SJSA1 (cell line): ENCODE measurements around the gene FBRSL1. TPM values are rescaled to one million over a fixed set of nuclear protein-coding genes. Genes with fewer than 3 reads are reported as not detected.

Experiments used
- DNase-seq, 2 experiments: peaks; one replicate each; pipeline ENCODE4 v3.0.0-alpha.2; 2015 to 2020; ENCODE audit warnings: low spot score in 2 of 2, low read depth in 1 of 2
- H3K27ac ChIP-seq: fragments of 250-450 bp; sonication (Bioruptor Pico); 2 replicates; pipeline ENCODE4 v1.5.1; 2020; ENCODE audit warnings: mild to moderate bottlenecking, moderate library complexity
- H3K27me3 ChIP-seq: fragments of 250-450 bp; sonication (Bioruptor Pico); replicated peaks from 2 replicates; pipeline ENCODE4 v1.5.1; 2020; ENCODE audit warnings: mild to moderate bottlenecking, moderate library complexity
- H3K36me3 ChIP-seq: fragments of 250-450 bp; sonication (Bioruptor Pico); 2 replicates; pipeline ENCODE4 v1.5.1; 2020; ENCODE audit warnings: mild to moderate bottlenecking
- H3K4me1 ChIP-seq: fragments of 250-450 bp; sonication (Bioruptor Pico); replicated peaks from 2 replicates; pipeline ENCODE4 v1.6.1; 2021; ENCODE audit warnings: mild to moderate bottlenecking
- H3K4me3 ChIP-seq: fragments of 250-450 bp; sonication (Bioruptor Pico); 2 replicates; pipeline ENCODE4 v1.5.1; 2020; ENCODE audit warnings: mild to moderate bottlenecking
- H3K9me3 ChIP-seq: fragments of 250-450 bp; sonication (Bioruptor Pico); replicated peaks from 2 replicates; pipeline ENCODE4 v1.5.1; 2020; ENCODE audit warnings: mild to moderate bottlenecking
- total RNA-seq: library from RNA; depleted of rRNA; stranded (reverse); fragments of >200 nt; shearing (Covaris generic); gene quantifications from 2 replicates; pipeline ENCODE4 v1.2.3, GENCODE V29; 2014

The FBRSL1 gene
- total RNA-seq, 1 experiment from 2014 or later = 2.8 TPM

DNA sequence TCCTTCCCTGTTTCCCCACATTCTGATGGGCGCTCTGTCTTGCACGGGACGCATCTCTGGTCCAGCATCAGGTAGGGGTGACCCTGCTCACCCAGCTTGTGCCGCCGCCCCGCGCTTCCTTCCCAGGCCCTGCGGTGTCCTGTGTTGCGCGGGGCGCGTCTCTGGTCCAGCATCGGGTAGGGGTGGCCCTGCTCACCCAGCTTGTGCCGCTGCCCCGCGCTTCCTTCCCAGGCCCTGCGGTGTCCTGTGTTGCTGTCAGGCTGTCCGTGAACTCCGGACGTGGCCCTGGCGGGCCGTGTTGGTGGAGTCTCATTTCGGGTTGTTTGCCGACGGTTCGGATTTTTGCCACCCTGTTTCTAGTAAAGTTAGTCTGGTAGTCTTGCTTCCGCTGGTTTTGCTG, 6.8 kb downstream of the FBRSL1 start:
- H3K9me3 ChIP-seq = no peaks in the 10 kb centered on the region
- H3K27me3 ChIP-seq = no peaks in the 10 kb centered on the region
- no peak for DNase-seq
- H3K27ac ChIP-seq = no peak overlapping the region
- no peaks in the 10 kb centered on the region for H3K36me3 ChIP-seq
- H3K4me1 ChIP-seq = peaks cover 1% of the 10 kb centered on the region; the same call in 1 of the 2 replicates
- no peak overlapping the region for H3K4me3 ChIP-seq

DNA sequence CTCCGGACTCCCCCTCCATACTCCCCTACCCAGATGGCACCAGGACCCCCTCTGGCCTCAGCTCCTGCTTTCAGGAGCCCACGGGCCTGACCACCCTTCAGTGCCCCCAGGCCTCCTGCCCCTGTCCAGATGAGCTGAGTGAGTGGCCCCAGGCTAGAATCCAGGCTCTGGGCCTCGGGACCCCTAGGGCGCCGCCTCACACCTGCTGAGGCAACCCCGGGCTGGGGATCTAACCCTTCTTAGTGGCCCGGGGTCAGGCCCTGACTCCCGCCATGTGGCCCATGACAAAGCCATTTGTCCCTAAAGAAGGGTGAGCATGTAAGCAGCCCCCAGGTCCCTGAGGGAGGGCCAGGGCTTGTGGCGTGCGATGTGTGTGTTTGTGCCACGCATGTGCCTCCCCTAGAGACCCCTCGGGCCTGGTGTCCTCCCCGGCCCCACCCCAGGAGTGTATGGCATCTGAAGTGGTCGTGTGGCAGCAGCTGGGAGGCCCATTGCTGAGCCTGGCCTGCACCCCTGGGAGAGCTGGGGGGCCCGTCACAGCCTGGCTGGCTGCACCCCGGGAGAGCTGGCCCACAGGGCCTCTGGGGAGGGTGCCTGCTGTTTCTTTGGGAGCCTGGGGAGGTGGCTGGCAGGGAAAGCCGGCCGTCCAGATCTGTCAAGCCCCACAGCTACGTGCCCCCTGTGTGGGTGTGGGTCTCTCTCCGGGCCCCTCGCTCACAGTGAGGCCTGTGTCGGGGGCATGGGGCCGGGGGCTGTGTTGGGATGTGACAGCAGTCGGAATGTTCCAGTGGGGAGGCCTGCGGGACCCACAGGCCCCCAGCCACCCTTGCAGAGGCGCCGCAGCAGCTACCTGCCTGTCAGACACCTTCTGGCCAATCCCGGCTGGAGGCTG, 7.8 kb downstream of the FBRSL1 start:
- H3K4me3 ChIP-seq = no peak overlapping the region
- no peak for DNase-seq
- no peaks in the 10 kb centered on the region for H3K9me3 ChIP-seq
- no peak overlapping the region for H3K27ac ChIP-seq
- no peaks in the 10 kb centered on the region for H3K4me1 ChIP-seq
- H3K27me3 ChIP-seq = no peaks in the 10 kb centered on the region
- H3K36me3 ChIP-seq = no peaks in the 10 kb centered on the region

DNA sequence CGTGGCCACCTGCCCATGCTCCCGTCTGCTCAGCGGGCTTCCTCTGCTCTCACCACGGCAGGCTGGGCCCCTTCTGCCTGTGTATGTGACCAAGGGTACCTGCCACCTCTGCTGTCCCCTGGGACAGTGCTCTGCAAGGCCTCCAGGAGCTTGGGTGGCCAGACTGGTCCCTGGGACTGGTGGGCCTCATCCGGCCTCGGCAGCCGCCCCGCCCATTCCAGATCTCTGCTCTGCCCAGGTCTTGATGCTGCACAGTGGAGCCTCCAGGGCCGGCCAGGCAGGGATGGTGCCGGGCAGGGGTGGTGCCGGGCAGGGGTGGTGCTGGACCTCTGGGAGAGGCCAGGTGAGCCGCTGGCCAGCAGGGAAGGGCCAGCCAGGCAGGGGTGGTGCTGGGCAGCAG, 9.0 kb downstream of the FBRSL1 start:
- H3K4me3 ChIP-seq = no peak overlapping the region
- H3K27ac ChIP-seq = no peak overlapping the region
- no peak for DNase-seq
- no peaks in the 10 kb centered on the region for H3K27me3 ChIP-seq
- no peaks in the 10 kb centered on the region for H3K4me1 ChIP-seq
- H3K36me3 ChIP-seq = no peaks in the 10 kb centered on the region
- no peaks in the 10 kb centered on the region for H3K9me3 ChIP-seq

DNA sequence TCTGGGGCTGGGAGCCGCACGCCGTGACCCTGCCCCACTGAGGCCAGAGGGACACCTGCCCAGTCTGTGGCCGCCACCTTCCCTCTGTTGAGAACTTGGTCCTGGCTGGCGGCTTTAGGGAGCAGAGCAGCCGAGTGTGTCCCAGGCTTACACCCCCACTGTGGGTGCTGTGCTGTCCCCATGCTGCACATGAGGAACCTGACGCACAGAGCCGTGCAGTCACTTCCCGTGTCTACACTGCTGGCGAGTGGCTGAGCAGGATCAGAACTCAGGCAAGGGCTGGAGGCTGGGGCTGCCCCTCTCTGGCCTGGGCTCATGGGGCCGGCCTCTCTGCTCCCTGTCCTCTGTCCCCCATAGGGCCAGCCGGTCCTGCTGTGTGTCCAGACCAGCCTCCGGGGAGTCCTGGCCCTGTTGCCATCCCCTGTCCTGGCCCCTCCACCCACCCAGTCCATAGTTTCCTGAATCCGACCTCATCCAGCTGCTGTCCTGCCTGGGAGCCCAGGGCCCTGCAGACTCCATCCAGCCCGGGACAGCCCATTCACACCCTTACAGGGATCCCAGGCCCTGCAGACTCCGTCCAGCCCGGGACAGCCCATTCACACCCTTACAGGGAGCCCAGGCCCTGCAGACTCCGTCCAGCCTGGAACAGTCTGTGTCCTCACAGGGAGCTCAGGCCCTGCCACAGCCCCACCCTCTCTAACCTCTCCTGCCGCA, 10.3 kb downstream of the FBRSL1 start:
- H3K36me3 ChIP-seq = no peaks in the 10 kb centered on the region
- no peaks in the 10 kb centered on the region for H3K4me1 ChIP-seq
- H3K27ac ChIP-seq = no peak overlapping the region
- no peaks in the 10 kb centered on the region for H3K9me3 ChIP-seq
- H3K4me3 ChIP-seq = no peak overlapping the region
- no peak for DNase-seq
- H3K27me3 ChIP-seq = no peaks in the 10 kb centered on the region

DNA sequence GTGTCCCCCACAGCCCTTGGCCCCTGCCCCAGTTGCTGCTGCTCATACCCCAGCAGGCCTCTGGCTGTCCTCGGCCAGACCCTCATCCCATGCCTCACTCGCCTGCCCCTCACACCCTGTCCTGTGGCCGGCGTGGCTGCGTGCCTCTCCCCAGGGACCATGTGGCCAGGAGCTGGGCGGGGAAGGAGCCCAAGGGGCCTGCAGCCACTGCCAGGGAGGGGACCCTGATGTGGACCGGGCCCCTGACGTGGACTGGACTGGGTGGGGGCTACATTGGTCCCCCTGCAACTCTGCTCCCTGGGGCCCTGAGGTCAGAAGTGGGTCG, 10.9 kb downstream of the FBRSL1 start:
- Histone ChIP-seq H3K4me1 (no peaks in the 10 kb centered on the region), H3K9me3 (no peaks in the 10 kb centered on the region), H3K27me3 (no peaks in the 10 kb centered on the region), H3K36me3 (no peaks in the 10 kb centered on the region), H3K4me3 (no peak overlapping the region), H3K27ac (no peak overlapping the region)
- DNase-seq = no peak

DNA sequence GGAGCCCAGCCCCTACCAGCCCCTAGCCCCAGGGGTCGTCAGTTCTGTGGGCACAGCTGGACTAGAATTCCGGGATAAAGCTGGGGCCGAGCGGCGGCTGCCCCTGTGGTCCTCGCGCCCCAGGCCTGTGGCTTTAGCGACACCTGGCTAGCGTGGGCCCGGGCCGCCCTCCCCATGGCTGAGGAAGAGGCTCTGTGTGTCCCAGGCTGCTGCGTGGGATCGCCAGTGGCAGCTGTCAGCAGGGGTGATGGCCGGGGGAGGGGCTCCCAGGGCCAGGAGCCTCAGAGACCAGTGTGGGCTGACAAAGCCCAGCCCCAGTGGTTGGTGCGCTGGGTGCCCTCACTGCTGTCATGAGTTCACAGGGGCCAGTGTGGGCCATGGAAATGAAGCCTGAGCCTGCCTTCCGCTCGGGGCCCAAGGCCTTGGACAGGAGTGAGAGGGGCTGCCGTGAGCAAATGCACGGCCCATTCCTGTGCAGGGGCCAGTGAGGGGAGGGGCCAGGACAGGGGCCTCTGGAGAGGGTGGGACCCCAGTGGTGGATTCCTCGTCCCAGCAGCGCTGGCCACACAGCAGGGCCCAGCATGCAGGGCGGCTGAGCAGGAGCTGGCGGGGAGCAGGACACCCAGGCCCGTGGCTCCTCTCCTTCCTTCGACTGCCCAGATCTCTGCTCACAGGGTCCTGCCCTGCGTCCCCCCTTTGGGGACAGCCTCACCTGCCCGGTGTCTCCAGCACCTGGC, 11.4 kb downstream of the FBRSL1 start:
- no peak overlapping the region for H3K27ac ChIP-seq
- no peaks in the 10 kb centered on the region for H3K27me3 ChIP-seq
- H3K9me3 ChIP-seq = no peaks in the 10 kb centered on the region
- H3K4me1 ChIP-seq = no peaks in the 10 kb centered on the region; the same call in 1 of the 2 replicates
- H3K36me3 ChIP-seq = no peaks in the 10 kb centered on the region
- H3K4me3 ChIP-seq = no peak overlapping the region
- no peak for DNase-seq

DNA sequence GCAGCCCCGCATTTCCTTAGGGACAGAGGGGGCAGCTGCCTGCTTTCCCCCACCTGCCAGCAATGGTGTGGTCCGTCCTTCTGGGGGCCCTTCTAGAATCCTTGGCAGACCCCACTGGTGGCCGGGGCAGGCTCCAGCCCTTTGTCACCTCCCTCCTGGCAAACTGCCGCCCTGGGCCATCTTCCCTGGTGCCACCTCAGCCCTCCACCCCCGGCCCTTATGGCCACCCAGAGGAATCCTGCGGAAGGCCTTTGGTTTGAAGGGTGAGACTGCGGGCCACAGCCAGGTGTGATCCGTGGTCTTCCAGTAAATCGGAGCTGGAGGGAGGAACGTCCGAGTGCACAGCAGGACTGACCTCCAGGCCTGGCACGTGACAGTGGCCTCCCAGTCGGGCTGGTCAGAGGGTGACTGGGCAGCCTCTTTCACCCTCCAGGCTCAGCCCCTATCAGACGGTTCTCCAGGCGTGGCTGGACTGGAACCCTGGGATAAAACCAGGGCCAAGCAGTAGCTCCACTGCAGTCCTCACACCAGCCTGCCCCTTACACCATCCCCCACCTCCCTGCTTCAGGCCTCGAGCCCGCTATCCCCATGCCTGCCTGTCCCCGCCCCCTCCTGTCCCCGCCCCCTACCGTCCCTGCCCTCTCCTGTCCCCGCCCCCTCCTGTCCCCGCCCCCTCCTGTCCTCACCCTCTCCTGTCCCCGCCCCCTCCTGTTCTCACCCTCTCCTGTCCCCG, 12.4 kb downstream of the FBRSL1 start:
- Histone ChIP-seq H3K27ac (no peak overlapping the region), H3K36me3 (no peaks in the 10 kb centered on the region), H3K9me3 (no peaks in the 10 kb centered on the region), H3K4me1 (no peaks in the 10 kb centered on the region; the same call in 1 of the 2 replicates), H3K4me3 (no peak overlapping the region), H3K27me3 (no peaks in the 10 kb centered on the region)
- no peak for DNase-seq

DNA sequence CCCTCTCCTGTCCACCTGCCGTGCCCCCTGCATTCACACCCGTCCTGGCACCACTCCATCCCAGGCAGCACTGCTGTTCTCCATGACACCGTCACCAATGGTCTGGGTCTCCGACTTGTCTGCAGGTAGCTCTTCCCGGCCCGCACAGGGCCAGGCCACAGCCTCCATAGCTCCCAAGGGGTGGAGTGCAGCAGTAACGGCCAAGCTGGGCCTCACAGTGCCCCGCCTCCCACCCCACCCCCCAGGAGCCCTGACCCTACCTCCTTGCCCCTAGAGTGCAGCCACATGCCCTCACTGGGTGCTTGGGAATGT, 12.9 kb downstream of the FBRSL1 start:
- no peak overlapping the region for H3K4me3 ChIP-seq
- no peak for DNase-seq
- H3K9me3 ChIP-seq = no peaks in the 10 kb centered on the region
- H3K27ac ChIP-seq = no peak overlapping the region
- H3K36me3 ChIP-seq = no peaks in the 10 kb centered on the region
- no peaks in the 10 kb centered on the region; the same call in 1 of the 2 replicates for H3K4me1 ChIP-seq
- no peaks in the 10 kb centered on the region for H3K27me3 ChIP-seq

DNA sequence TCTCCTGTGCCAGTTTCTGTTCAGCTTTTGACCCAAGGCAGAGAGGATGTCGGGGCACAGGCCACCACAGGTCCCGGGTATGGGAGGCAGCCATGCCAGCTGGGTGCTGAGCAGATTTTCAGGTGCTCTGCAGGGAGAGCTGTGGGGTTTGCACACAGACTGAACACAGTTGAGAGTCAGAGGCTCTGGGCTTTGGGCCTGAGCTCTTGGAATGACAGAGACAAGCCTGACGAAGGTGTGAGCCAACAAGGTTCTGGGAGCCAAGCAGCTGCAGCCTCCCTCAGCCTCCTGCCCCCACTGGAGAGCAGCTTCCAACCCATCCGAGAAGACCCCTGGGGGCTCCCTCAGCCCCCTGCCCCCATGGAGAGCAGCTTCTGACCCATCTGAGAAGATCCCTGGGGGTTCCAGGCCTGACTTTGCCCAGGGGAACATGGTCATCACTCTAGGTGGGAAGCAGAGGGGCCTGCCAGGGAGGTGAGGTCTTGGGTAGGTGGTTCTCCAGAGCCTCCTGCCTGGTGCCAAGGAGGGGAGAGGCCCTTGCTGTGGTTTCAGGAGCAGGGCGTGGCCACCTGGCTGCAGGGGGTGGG, 13.8 kb downstream of the FBRSL1 start:
- Histone ChIP-seq H3K4me3 (no peak overlapping the region), H3K9me3 (no peaks in the 10 kb centered on the region), H3K36me3 (no peaks in the 10 kb centered on the region), H3K27me3 (no peaks in the 10 kb centered on the region), H3K27ac (no peak overlapping the region), H3K4me1 (no peaks in the 10 kb centered on the region; the same call in 1 of the 2 replicates)
- DNase-seq = no peak

DNA sequence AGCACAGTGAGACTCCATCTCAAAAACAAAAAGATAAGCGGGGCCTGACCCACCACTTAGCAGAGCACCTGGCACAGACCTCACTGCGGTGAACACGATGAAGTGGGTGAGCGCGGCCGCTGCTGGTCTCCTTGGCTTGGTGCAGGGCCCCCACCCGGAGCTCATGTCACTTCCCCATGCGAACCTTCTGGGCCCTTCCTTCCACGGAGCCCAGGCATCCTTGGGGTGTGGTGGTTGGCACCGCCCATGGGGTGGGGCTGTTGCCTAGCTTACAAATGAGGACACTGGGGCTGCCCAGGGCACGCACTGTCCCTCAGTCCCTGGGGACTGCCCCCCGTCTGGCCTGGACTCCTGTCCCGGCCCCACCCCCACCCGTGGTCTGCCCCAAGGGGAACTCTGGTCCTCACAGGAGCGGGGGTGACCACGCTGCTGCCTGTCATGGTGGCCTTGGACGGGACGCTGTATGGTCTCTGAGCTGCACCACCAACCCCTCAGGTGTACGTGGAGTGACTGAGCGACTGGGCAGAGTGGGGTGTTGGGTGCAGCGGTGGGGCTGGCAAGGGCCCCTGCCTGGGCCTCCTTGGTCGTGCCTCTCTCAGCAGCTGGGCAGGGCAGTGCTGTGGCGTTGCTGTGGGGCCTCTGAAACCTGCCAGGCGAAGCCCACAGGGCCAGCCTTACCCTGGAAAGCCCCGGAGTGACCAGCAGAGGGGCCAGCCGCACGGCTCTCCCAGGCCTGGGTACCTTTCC, 15.3 kb downstream of the FBRSL1 start:
- Histone ChIP-seq H3K27ac (no peak overlapping the region), H3K4me3 (no peak overlapping the region), H3K4me1 (no peaks in the 10 kb centered on the region; the same call in 1 of the 2 replicates), H3K9me3 (no peaks in the 10 kb centered on the region), H3K36me3 (no peaks in the 10 kb centered on the region), H3K27me3 (no peaks in the 10 kb centered on the region)
- no peak for DNase-seq

DNA sequence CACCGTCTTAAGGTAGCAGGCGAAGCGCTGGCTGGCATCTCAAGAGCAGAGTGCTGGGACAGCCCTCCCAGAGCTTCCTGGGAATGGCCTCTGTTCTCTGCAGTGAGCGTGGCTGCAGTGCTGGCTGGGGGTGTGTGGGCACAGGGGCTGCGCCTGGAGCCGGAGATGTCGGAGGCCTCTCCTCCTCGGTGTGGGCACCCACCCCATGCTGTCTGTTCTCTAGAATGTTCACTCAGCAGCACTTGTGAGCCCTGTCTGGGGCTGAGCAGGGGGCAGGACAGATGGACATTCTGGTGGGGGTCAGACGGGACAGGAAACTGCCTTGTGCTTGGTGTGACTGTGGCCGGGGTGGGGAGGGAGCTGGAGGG, 15.9 kb downstream of the FBRSL1 start:
- no peak overlapping the region for H3K4me3 ChIP-seq
- no peak for DNase-seq
- no peaks in the 10 kb centered on the region for H3K9me3 ChIP-seq
- no peak overlapping the region for H3K27ac ChIP-seq
- no peaks in the 10 kb centered on the region for H3K27me3 ChIP-seq
- no peaks in the 10 kb centered on the region for H3K36me3 ChIP-seq
- no peaks in the 10 kb centered on the region; the same call in 1 of the 2 replicates for H3K4me1 ChIP-seq

DNA sequence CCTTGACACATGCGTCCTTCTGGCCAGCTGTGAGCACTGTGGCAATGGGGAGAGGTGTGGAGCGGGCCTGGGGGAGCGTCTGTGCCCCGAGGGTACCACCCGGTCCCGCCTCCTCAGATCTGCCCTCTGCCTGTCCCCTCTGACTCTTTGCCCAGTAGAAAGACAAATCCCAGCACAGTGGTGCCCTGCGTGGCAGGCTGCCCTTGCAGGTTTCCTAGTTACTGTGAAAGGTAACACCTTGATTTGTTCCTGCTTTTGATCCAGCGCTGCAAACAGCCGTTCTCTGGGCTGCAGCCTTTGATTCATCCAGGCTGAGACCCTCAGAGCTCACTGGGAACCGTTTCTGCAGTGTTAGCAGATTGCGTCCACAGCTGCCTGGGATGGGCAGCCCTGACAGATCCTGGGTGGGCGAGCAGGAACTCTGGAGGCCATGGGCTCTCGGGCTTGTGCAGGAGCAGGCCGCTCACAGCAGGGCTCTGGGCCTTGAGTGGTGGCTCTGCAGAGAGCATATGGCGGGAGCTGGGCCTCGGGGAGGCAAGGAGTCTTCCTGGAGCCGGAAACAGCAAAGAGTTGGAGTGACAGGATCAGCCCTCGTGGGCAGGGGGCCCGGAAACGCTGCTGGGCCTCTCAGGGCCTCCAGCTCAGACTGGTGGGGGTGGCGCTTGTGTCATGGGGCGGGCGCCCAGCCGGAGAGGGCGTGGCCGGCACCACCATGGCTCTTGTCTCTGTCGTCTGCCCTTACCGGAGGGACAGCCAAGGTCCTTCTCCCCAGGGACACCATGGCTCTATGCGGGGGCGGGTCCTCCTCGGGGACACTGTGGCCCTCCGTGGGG, 16.6 kb downstream of the FBRSL1 start:
- H3K36me3 ChIP-seq = no peaks in the 10 kb centered on the region
- H3K9me3 ChIP-seq = no peaks in the 10 kb centered on the region
- no peaks in the 10 kb centered on the region for H3K27me3 ChIP-seq
- no peak overlapping the region for H3K27ac ChIP-seq
- no peaks in the 10 kb centered on the region; the same call in 1 of the 2 replicates for H3K4me1 ChIP-seq
- no peak overlapping the region for H3K4me3 ChIP-seq
- DNase-seq = no peak
